Measurements from ENCODE around the gene MAST4.

MAST4 gene

DNA sequence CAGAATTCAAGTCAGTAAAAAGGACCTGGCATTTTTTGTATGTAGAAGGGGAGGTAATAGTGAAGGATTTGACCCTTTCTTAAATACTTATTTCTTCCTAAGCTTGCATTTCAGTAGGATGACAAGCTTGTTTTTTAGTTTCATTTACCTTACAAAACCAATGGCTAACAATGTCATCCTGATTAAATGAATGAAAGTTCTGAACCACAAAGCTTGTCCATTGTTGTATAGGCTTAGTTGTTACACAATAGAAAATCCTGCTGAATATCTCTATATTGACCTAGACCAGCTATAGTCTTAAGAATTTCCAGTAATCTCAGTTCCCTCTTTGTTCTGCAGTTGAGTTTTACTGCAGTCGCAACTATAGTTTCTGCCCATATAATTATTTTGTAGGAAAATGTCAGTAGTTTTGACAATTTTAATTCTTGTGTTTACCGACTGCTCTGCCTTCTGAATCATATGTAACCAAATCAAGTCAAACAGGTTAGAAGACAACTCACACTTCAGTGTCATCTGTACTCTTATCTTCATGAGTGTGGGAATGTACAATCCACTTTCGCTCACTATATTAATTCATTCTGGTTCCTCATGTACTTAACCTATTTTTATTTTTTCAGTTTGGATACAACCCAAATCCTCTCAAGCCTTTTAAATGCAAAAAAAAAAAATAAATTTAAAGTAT is 404.7 kb downstream of the MAST4 start:
- Histone ChIP-seq H3K9me3 (ENCODE audit: control insufficient read depth, insufficient read depth, low read depth, low read length) (no peaks in the 10 kb centered on the region), H3K4me1 (ENCODE audit: control insufficient read depth, insufficient read depth, low read length) (no peaks in the 10 kb centered on the region), H3K4me3 (ENCODE audit: low read depth, low read length) (no peak overlapping the region), H3K36me3 (ENCODE audit: control insufficient read depth in 2 of 2, insufficient read depth in 1 of 2, low read length in 2 of 2) (no peaks in the 10 kb centered on the region), H3K27ac (ENCODE audit: extremely low read depth, low read depth, low read length) (no peak overlapping the region)
- CTCF ChIA-PET: interaction anchor here (0.6 to 3.1 kb wide), 2 partner anchors 13 to 242 kb away, joined by 3 to 26 read pairs; no protein-coding TSS in a partner anchor
- TF ChIP-seq SCRT1 (tag by site-specific recombination; IDR thresholded peaks at IDR 0.05; ENCODE audit: borderline replicate concordance): peak; percentile 39; the same call in 1 of the 2 replicates
- TF ChIP-seq ZNF354C (tag by site-specific recombination; IDR thresholded peaks at IDR 0.05; ENCODE audit: borderline replicate concordance, low read depth): no peak
- no peak for TF ChIP-seq GLIS1 (tag by site-specific recombination; IDR thresholded peaks at IDR 0.05)
- TF ChIP-seq, protein P1, sequence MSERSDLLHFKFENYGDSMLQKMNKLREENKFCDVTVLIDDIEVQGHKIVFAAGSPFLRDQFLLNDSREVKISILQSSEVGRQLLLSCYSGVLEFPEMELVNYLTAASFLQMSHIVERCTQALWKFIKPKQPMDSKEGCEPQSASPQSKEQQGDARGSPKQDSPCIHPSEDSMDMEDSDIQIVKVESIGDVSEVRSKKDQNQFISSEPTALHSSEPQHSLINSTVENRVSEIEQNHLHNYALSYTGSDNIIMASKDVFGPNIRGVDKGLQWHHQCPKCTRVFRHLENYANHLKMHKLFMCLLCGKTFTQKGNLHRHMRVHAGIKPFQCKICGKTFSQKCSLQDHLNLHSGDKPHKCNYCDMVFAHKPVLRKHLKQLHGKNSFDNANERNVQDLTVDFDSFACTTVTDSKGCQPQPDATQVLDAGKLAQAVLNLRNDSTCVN (tag by site-specific recombination; optimal IDR thresholded peaks at IDR 0.05): no peak
- 0 out of 2 replicates have a peak, but pooled peaks have one; percentile 3 for TF ChIP-seq SCRT2 (tag by site-specific recombination; IDR thresholded peaks at IDR 0.05)
- TF ChIP-seq ZNF610 (tag by site-specific recombination; IDR thresholded peaks at IDR 0.05; ENCODE audit: borderline replicate concordance): no peak
- TF ChIP-seq ZFP69B (tag by site-specific recombination; IDR thresholded peaks at IDR 0.05): no peak
- POLR2A ChIA-PET: no interaction called here

DNA sequence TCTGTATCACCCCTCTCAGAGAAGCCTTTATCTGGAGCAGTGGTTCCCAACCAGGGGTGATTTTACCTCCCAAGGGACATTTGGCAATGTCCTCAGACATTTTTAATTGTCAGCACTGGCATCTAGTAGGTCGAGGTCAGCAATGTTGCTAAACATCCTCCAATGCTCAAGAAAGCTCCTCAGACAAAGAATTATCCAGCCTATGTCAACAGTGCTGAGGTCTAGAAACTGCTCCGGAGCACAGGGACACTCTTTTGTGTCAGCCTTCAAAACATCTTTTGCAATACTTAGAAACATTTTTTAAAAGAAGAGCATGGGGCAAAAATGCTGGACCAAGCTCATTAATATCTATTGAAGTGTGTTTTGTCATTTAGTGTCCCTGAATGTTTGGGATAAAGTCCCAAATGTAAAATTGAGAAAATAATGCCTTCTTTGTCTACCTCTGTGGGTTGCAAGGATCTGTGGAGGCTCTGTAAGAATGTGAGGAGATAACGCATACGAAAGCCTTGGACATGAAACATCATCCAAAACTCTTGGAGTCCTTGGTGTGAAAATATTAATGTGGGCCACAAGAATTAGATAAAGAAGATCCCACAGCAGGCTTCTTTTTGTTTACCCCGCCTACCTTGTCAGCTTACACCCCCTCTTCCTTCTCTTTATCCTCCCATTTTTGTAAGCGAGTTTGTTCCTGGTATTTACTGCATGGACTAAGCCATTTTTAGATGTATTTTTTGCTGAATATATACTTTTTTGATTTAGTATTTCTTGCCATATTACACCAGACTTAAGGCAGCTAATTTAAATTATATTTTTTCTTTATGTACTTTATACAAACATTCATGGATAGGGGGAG is 406.9 kb downstream of the MAST4 start:
- peak overlapping the region; percentile 56 for H3K4me3 ChIP-seq (ENCODE audit: low read depth, low read length)
- H3K4me1 ChIP-seq (ENCODE audit: control insufficient read depth, insufficient read depth, low read length): no peaks in the 10 kb centered on the region
- no peaks in the 10 kb centered on the region for H3K36me3 ChIP-seq (ENCODE audit: control insufficient read depth in 2 of 2, insufficient read depth in 1 of 2, low read length in 2 of 2)
- H3K9me3 ChIP-seq (ENCODE audit: control insufficient read depth, insufficient read depth, low read depth, low read length): no peaks in the 10 kb centered on the region
- TF ChIP-seq, protein P2, sequence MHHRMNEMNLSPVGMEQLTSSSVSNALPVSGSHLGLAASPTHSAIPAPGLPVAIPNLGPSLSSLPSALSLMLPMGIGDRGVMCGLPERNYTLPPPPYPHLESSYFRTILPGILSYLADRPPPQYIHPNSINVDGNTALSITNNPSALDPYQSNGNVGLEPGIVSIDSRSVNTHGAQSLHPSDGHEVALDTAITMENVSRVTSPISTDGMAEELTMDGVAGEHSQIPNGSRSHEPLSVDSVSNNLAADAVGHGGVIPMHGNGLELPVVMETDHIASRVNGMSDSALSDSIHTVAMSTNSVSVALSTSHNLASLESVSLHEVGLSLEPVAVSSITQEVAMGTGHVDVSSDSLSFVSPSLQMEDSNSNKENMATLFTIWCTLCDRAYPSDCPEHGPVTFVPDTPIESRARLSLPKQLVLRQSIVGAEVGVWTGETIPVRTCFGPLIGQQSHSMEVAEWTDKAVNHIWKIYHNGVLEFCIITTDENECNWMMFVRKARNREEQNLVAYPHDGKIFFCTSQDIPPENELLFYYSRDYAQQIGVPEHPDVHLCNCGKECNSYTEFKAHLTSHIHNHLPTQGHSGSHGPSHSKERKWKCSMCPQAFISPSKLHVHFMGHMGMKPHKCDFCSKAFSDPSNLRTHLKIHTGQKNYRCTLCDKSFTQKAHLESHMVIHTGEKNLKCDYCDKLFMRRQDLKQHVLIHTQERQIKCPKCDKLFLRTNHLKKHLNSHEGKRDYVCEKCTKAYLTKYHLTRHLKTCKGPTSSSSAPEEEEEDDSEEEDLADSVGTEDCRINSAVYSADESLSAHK (tag by site-specific recombination; IDR thresholded peaks at IDR 0.05): peak; percentile 27; the same call in 1 of the 2 replicates
- TF ChIP-seq ZXDB (tag by site-specific recombination; IDR thresholded peaks at IDR 0.05): no peak
- CTCF ChIA-PET: interaction anchor here (0.7 to 3.1 kb wide), 2 partner anchors 15 to 19 kb away, joined by 3 to 26 read pairs; no protein-coding TSS in a partner anchor
- H3K27ac ChIP-seq (ENCODE audit: extremely low read depth, low read depth, low read length): no peak overlapping the region
- POLR2A ChIA-PET: interaction anchor here (2.0 kb wide), 1 partner anchor 13 kb away, joined by 14 read pairs; no protein-coding TSS in a partner anchor

DNA sequence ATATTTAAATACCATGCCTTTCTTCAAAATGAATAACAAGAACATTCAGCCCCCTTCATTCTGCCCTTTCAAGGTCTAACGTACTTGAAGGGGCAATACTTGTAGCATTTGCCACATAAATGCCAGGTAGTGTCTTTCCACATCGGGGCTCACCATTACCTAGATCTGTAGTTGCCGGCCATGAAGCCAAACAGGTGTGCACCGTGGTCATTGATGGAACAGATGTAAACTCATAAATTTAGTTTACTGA is 407.4 kb downstream of the MAST4 start:
- peak overlapping the region; percentile 56 for H3K4me3 ChIP-seq (ENCODE audit: low read depth, low read length)
- TF ChIP-seq SETDB1 (IDR thresholded peaks at IDR 0.05; ENCODE audit: insufficient read length, low read length): no peak
- peak; percentile 71; the same call in 1 of the 2 replicates for TF ChIP-seq SCRT1 (tag by site-specific recombination; IDR thresholded peaks at IDR 0.05; ENCODE audit: borderline replicate concordance)
- no peak for TF ChIP-seq ZNF23 (tag by site-specific recombination; IDR thresholded peaks at IDR 0.05; ENCODE audit: borderline replicate concordance)
- TF ChIP-seq ZNF24 (tag by site-specific recombination; IDR thresholded peaks at IDR 0.05): 0 out of 2 replicates have a peak, but pooled peaks have one; percentile 46
- no peak for TF ChIP-seq PRDM1 (tag by site-specific recombination; IDR thresholded peaks at IDR 0.05)
- no peak for TF ChIP-seq ZBTB17 (tag by site-specific recombination; IDR thresholded peaks at IDR 0.05)
- TF ChIP-seq, protein P3, sequence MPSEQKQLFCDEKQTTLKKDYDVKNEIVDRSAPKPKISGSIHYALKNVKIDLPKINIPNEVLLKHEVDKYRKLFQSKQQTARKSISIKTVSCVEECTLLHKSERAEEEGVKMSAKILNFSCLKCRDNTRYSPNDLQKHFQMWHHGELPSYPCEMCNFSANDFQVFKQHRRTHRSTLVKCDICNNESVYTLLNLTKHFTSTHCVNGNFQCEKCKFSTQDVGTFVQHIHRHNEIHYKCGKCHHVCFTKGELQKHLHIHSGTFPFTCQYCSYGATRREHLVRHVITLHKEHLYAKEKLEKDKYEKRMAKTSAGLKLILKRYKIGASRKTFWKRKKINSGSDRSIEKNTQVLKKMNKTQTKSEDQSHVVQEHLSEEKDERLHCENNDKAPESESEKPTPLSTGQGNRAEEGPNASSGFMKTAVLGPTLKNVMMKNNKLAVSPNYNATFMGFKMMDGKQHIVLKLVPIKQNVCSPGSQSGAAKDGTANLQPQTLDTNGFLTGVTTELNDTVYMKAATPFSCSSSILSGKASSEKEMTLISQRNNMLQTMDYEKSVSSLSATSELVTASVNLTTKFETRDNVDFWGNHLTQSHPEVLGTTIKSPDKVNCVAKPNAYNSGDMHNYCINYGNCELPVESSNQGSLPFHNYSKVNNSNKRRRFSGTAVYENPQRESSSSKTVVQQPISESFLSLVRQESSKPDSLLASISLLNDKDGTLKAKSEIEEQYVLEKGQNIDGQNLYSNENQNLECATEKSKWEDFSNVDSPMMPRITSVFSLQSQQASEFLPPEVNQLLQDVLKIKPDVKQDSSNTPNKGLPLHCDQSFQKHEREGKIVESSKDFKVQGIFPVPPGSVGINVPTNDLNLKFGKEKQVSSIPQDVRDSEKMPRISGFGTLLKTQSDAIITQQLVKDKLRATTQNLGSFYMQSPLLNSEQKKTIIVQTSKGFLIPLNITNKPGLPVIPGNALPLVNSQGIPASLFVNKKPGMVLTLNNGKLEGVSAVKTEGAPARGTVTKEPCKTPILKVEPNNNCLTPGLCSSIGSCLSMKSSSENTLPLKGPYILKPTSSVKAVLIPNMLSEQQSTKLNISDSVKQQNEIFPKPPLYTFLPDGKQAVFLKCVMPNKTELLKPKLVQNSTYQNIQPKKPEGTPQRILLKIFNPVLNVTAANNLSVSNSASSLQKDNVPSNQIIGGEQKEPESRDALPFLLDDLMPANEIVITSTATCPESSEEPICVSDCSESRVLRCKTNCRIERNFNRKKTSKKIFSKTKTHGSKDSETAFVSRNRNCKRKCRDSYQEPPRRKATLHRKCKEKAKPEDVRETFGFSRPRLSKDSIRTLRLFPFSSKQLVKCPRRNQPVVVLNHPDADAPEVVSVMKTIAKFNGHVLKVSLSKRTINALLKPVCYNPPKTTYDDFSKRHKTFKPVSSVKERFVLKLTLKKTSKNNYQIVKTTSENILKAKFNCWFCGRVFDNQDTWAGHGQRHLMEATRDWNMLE (tag by site-specific recombination; conservative IDR thresholded peaks at IDR 0.05; ENCODE audit: low read depth): no peak
- TF ChIP-seq, protein P4, sequence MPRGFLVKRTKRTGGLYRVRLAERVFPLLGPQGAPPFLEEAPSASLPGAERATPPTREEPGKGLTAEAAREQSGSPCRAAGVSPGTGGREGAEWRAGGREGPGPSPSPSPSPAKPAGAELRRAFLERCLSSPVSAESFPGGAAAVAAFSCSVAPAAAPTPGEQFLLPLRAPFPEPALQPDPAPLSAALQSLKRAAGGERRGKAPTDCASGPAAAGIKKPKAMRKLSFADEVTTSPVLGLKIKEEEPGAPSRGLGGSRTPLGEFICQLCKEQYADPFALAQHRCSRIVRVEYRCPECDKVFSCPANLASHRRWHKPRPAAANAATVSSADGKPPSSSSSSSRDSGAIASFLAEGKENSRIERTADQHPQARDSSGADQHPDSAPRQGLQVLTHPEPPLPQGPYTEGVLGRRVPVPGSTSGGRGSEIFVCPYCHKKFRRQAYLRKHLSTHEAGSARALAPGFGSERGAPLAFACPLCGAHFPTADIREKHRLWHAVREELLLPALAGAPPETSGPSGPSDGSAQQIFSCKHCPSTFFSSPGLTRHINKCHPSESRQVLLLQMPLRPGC (tag by site-specific recombination; IDR thresholded peaks at IDR 0.05): no peak
- no peak for TF ChIP-seq ZNF701 (tag by site-specific recombination; IDR thresholded peaks at IDR 0.05)
- peak; percentile 80 for TF ChIP-seq SCRT2 (tag by site-specific recombination; IDR thresholded peaks at IDR 0.05)

More for the DNA sequence above, 407.4 kb downstream of the MAST4 start:
- no peaks in the 10 kb centered on the region for H3K36me3 ChIP-seq (ENCODE audit: control insufficient read depth in 2 of 2, insufficient read depth in 1 of 2, low read length in 2 of 2)
- no peaks in the 10 kb centered on the region for H3K9me3 ChIP-seq (ENCODE audit: control insufficient read depth, insufficient read depth, low read depth, low read length)
- ChIA-PET POLR2A (interaction anchor here (1.4 to 2.0 kb wide), 2 partner anchors 10 to 12 kb away, joined by 6 to 14 read pairs; no protein-coding TSS in a partner anchor), CTCF (interaction anchor here (0.7 to 3.1 kb wide), 2 partner anchors 16 to 19 kb away, joined by 3 to 26 read pairs; no protein-coding TSS in a partner anchor)
- peak overlapping the region; percentile 73; the same call in 1 of the 2 replicates for H3K27ac ChIP-seq (ENCODE audit: extremely low read depth, low read depth, low read length)
- no peaks in the 10 kb centered on the region for H3K4me1 ChIP-seq (ENCODE audit: control insufficient read depth, insufficient read depth, low read length)
